ENCODE data around the gene NUDT16. TPM values are rescaled to one million over a fixed set of nuclear protein-coding genes. Genes with fewer than 3 reads are reported as not detected.
A peak's percentile ranks its signal among the peaks of the same experiment; 100 is the strongest.

The NUDT16 gene
- total RNA-seq, 1 donor from 2014 or later, result 16.4 TPM

DNA sequence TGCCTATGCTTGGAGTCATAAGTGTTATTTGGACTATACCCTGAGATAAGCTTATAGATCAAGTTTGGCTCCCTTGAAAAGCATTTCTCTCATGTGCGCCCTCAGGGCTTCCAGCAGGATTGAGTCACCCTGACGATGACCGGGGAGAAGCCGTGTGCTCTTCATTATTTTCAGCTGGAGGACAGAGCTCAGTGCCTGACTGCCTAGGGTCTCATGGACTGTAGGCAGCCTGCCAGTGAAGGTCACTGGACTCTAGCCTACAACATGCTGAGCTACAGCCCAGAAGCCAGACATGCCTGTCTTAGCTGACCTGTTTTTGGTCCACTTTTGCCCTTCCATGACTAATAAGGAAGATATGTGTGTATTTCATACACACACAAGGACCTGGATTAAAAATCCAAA, 31.6 kb upstream of the NUDT16 start:
- Histone ChIP-seq H3K4me1 (ENCODE audit: insufficient read depth, low read length) (peaks cover 12% of the 10 kb centered on the region), H4K20me1 (ENCODE audit: insufficient read depth, low read length) (no peaks in the 10 kb centered on the region), H2AFZ (ENCODE audit: low read depth, low read length) (peak overlapping the region; percentile 27), H3K36me3 (ENCODE audit: insufficient read depth, low read length) (no peaks in the 10 kb centered on the region), H3K9me3 (ENCODE audit: insufficient read depth, low read depth, low read length) (no peaks in the 10 kb centered on the region), H3K4me3 (ENCODE audit: insufficient read depth, low read depth, low read length) (no peak overlapping the region), H3K79me2 (ENCODE audit: insufficient read depth, low read length) (no peaks in the 10 kb centered on the region), H3K9ac (ENCODE audit: low read length) (no peak overlapping the region), H3K27me3 (ENCODE audit: insufficient read depth, low read length) (no peaks in the 10 kb centered on the region), H3K4me2 (ENCODE audit: low read length) (peak overlapping the region; percentile 45), H3K27ac (ENCODE audit: low read depth, low read length) (peak overlapping the region; percentile 35)
- no peak overlapping the region for H3K4me3 Mint-ChIP-seq (ENCODE audit: unreplicated experiment)
- FAIRE-seq (peak; percentile 88), DNase-seq (ENCODE audit: low read depth) (peak; percentile 73)
- H3K9me3 Mint-ChIP-seq (ENCODE audit: unreplicated experiment), result no peaks in the 10 kb centered on the region
- H3K27me3 Mint-ChIP-seq (ENCODE audit: low read depth, unreplicated experiment), result no peaks in the 10 kb centered on the region
- H3K4me1 Mint-ChIP-seq (ENCODE audit: low read depth, unreplicated experiment), result peaks cover 24% of the 10 kb centered on the region
- TF ChIP-seq EZH2 (IDR thresholded peaks at IDR 0.05; ENCODE audit: insufficient read depth, low read length), result no peak
- no peaks in the 10 kb centered on the region for H3K36me3 Mint-ChIP-seq (ENCODE audit: low read depth, unreplicated experiment)
- H3K27ac Mint-ChIP-seq (ENCODE audit: unreplicated experiment), result peak overlapping the region; percentile 96

GRCh38 chr3:131350506-131350905, 31.1 kb upstream of the NUDT16 start:
- Mint-ChIP-seq H3K4me1 (ENCODE audit: low read depth, unreplicated experiment) (peaks cover 24% of the 10 kb centered on the region), H3K9me3 (ENCODE audit: unreplicated experiment) (no peaks in the 10 kb centered on the region), H3K4me3 (ENCODE audit: unreplicated experiment) (peak overlapping the region; percentile 54), H3K27me3 (ENCODE audit: low read depth, unreplicated experiment) (no peaks in the 10 kb centered on the region), H3K36me3 (ENCODE audit: low read depth, unreplicated experiment) (no peaks in the 10 kb centered on the region), H3K27ac (ENCODE audit: unreplicated experiment) (peak overlapping the region; percentile 96)
- no peaks in the 10 kb centered on the region for H3K27me3 ChIP-seq (ENCODE audit: insufficient read depth, low read length)
- H3K27ac ChIP-seq (ENCODE audit: low read depth, low read length), result peak overlapping the region; percentile 35
- no peaks in the 10 kb centered on the region for H4K20me1 ChIP-seq (ENCODE audit: insufficient read depth, low read length)
- TF ChIP-seq, protein P1, sequence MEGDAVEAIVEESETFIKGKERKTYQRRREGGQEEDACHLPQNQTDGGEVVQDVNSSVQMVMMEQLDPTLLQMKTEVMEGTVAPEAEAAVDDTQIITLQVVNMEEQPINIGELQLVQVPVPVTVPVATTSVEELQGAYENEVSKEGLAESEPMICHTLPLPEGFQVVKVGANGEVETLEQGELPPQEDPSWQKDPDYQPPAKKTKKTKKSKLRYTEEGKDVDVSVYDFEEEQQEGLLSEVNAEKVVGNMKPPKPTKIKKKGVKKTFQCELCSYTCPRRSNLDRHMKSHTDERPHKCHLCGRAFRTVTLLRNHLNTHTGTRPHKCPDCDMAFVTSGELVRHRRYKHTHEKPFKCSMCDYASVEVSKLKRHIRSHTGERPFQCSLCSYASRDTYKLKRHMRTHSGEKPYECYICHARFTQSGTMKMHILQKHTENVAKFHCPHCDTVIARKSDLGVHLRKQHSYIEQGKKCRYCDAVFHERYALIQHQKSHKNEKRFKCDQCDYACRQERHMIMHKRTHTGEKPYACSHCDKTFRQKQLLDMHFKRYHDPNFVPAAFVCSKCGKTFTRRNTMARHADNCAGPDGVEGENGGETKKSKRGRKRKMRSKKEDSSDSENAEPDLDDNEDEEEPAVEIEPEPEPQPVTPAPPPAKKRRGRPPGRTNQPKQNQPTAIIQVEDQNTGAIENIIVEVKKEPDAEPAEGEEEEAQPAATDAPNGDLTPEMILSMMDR (IDR thresholded peaks at IDR 0.05; ENCODE audit: insufficient read depth, low read depth, low read length), result no peak
- TF ChIP-seq EZH2 (IDR thresholded peaks at IDR 0.05; ENCODE audit: insufficient read depth, low read length), result no peak
- H3K9ac ChIP-seq (ENCODE audit: low read length), result no peak overlapping the region
- no peaks in the 10 kb centered on the region for H3K9me3 ChIP-seq (ENCODE audit: insufficient read depth, low read depth, low read length)
- H3K36me3 ChIP-seq (ENCODE audit: insufficient read depth, low read length), result no peaks in the 10 kb centered on the region
- H3K4me1 ChIP-seq (ENCODE audit: insufficient read depth, low read length), result peaks cover 12% of the 10 kb centered on the region
- no peak overlapping the region for H3K4me3 ChIP-seq (ENCODE audit: insufficient read depth, low read depth, low read length)
- H3K4me2 ChIP-seq (ENCODE audit: low read length), result no peak overlapping the region
- H2AFZ ChIP-seq (ENCODE audit: low read depth, low read length), result no peak overlapping the region
- FAIRE-seq (no peak), DNase-seq (ENCODE audit: low read depth) (peak; percentile 43)
- no peaks in the 10 kb centered on the region for H3K79me2 ChIP-seq (ENCODE audit: insufficient read depth, low read length)

DNA sequence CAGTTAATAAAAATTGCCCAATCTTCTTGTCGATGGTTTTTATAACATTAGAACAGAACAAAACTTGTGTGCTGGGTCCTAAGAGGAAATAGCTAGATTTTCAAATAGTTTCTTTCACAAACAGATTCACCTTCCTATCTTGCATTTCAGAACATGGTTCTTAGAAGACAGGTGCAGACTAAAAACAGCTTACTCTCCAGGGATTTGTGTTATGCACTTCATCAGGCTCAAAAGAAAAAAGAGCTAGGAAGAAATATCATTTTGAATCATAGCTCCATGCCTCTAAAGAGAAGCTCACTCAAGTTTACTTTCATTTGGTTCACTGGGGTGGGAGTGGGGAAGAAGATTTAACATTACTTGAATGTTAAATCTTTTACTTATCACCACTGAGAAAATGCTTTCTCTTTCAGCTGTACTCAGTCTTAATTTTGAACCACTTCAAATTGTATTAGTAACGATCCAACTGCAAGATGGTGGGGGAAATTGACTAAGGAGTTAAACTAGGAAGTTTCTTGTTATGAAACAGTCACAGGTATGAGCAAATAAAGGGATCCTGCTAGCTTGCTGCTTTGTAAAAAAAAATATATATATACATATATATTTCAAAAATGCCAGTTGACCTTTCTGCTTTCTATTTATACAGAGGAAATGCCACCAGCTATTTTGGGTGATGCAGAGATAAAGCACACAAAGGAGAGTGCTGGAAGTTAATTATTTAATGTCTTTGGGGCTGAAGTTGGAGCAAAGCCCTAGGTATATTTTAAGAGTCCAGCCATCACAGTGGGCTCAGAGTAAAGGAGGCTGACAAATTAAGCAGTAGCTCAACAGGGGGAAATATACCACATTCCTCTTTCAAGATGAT, 28.3 kb upstream of the NUDT16 start:
- Histone ChIP-seq H3K4me3 (ENCODE audit: insufficient read depth, low read depth, low read length) (no peak overlapping the region), H3K4me1 (ENCODE audit: insufficient read depth, low read length) (peaks cover 12% of the 10 kb centered on the region), H3K9ac (ENCODE audit: low read length) (no peak overlapping the region), H2AFZ (ENCODE audit: low read depth, low read length) (no peak overlapping the region), H3K79me2 (ENCODE audit: insufficient read depth, low read length) (no peaks in the 10 kb centered on the region), H3K27me3 (ENCODE audit: insufficient read depth, low read length) (no peaks in the 10 kb centered on the region), H3K27ac (ENCODE audit: low read depth, low read length) (no peak overlapping the region), H3K9me3 (ENCODE audit: insufficient read depth, low read depth, low read length) (no peaks in the 10 kb centered on the region), H3K4me2 (ENCODE audit: low read length) (no peak overlapping the region), H4K20me1 (ENCODE audit: insufficient read depth, low read length) (no peaks in the 10 kb centered on the region), H3K36me3 (ENCODE audit: insufficient read depth, low read length) (no peaks in the 10 kb centered on the region)
- H3K36me3 Mint-ChIP-seq (ENCODE audit: low read depth, unreplicated experiment), result no peaks in the 10 kb centered on the region
- H3K4me3 Mint-ChIP-seq (ENCODE audit: unreplicated experiment), result no peak overlapping the region
- FAIRE-seq, result no peak
- no peak for DNase-seq (ENCODE audit: low read depth)
- no peak overlapping the region for H3K27ac Mint-ChIP-seq (ENCODE audit: unreplicated experiment)
- H3K4me1 Mint-ChIP-seq (ENCODE audit: low read depth, unreplicated experiment), result peaks cover 24% of the 10 kb centered on the region
- H3K27me3 Mint-ChIP-seq (ENCODE audit: low read depth, unreplicated experiment), result no peaks in the 10 kb centered on the region
- TF ChIP-seq EZH2 (IDR thresholded peaks at IDR 0.05; ENCODE audit: insufficient read depth, low read length), result no peak
- H3K9me3 Mint-ChIP-seq (ENCODE audit: unreplicated experiment), result no peaks in the 10 kb centered on the region

All from astrocyte (in vitro differentiated cells and primary cell).